DMS79 (cell line): ENCODE measurements around the gene ASB13.

Experiments used
- DNase-seq: peaks from one replicate; lab custom pipeline; 2025; lab: John Stamatoyannopoulos, UW

ASB13 gene

DNA sequence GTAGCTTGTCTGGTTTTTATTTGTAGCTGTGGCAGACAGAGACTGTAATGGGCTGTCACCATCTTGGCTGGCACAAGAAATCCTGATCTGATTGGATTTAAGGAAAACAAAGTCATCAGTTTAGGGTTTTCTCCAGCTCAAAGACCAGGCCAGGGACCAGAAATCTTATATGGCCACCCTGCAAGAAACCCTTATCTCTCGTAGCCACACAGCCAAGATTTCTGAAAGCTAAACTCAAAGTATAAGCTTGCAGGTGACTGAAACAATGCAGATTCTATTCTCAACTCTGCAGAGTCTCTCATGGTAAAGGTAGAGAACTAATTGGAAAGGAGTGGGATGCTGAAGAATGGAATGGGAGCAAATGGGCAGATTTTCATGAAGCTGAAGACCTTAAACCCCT, 3.2 kb upstream of the ASB13 start:
- no peak for DNase-seq

DNA sequence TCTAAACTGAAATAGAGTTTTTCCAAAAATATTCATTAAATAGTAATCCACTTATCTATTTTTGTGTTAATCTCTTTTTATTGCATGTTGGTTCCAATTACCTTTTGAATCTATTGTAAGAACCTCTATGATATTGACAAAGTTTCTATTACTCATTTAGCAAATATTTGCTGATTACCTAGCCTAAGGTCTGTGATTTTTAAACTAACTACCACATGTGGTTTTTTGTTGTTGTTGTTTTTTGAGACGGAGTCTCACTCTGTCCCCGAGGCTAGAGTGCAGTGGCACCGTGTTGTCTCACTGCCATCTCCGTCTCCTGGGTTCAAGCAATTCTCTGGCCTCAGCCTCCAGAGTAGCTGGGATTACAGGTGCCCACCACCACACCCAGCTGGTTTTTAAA, 2.0 kb upstream of the ASB13 start:
- DNase-seq = no peak

DNA sequence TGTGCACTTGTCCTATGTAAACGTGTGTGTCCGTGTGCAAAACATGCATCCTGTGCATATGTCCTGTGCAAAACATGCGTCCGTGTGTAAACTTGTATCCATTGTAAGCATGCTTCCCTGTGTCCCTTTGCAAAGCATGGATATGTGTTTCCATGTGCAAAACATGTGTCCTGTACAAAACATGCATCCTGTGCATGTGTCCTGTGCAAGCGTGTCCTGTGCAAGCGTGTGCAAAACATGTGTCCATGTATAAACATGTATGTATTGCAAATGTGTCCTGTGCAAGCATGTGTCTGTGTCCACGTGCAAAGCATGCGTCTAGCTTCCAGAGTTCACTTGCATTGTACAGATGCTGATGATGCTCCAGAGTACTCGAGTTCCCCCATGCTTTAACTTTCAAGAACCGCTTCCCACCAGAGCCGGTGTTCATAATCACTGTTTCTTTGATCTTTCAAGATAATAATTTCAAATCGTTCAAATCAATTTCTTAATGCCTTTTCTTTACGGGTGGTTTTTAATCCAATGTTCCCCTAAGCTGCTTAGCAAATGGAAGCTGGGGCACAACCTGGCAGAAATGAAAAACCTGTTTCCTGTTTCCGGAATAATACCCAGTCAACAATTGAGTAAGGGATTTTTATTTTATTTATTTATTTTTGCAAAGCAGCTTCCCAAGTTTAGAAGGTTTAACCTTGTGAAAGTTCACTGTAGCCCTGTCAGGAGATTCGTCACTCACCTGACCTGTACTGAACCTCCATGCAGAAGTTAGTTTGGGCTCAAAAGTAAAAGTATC, 641 bp upstream of the ASB13 start:
- DNase-seq = no peak

DNA sequence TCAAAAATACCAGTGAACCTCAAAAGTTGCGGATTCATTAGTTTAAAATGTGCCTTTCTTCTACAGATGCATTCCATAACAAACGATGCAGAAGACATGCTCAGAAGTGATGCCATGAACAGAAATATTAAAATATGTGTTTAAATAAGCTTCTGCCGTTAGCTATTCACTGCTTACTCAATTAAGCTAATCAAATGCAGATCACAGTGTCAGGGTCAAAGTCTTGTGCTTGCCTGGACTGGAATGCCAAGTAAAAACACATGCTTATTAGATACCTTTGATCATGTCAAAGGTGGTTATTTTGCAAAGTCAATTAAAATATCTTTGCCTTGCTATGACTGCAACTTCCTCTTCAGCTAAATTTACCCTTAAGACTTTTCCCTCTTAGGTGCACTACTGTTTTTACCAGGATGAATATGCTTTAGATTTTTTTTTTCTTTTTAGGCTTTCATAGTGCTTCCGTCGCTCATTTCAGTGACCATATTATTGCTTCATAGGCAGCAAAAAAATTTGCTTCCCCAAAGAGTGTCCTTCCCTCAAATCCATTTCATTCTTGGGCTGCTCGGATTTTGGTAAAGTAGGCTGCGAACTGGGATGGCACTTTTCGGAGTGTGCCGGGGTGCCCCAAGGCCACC, 905 bp downstream of the ASB13 start:
- no peak for DNase-seq

DNA sequence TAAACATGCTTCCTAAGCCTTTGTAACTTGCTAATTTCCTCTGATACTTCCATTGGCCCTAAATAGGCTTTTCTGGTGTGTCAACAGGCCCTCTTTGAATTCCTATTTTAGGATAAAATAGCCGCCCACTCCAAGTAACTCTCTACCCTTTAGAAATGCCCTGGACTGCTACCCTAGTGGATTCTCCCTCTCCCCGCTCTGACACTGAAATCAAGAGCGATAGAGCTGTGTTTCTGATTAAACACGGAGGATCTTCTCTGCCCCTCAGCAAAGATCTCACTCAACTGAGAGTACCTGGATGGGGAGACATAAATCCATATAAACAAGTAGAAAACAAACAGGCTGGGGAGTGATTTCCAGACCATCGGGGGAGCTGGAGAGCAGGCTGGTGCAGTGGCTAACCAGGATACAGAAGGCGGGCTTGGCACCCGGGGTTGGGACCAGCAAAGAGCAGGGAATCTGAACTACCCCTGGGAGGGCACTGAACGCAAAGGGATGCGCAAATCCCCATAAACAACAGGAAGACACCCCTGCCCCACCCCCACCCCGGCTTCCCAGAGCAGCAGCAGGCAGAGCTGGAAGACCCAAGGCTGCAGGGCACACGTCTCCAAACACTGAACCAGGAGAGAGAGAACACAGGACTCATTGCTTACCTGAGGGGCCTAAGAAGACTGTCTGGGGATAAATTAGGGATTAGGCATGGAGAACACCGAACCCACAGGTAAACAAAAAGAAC, 2.5 kb downstream of the ASB13 start:
- DNase-seq = no peak

DNA sequence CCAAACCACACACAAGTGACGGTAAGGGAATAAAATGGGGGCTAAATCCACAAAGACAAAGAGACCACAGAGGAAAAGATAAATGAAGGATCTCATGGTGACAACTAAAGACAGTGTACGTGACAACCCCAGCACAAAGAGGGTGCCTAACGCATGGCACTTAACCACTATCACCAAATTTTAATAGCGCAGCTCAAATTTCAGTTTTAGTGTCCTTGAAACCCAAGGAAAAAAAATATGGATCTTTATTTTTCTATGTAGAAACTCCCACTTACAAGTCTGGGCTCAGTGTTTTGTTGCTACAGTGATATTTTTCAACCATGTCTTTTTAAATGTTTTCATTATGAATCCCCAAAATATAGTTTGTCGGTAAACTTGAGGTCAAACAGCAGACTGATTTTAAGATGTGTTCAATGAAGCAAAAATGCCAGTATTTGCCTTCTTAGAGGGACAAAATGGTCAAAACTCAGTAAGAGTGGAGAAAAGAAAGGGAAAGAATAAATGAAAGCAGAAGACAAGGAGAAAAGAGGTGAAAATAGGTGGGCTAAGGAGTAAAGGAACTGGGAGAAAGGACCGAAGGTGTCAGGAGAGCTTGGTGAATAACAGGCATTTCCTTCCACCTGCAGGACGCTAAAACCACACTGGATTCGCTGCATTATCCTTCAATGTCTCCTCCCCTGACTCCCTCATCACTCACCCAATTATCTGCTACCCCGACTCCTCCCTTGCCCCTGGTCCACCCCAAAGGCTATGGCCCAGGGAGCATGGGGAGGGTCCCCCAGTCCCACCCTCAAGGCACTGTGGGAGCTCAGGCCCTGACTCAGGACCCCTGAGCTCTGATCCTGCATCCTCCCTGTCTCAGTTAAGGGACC, 3.5 kb downstream of the ASB13 start:
- DNase-seq = no peak

DNA sequence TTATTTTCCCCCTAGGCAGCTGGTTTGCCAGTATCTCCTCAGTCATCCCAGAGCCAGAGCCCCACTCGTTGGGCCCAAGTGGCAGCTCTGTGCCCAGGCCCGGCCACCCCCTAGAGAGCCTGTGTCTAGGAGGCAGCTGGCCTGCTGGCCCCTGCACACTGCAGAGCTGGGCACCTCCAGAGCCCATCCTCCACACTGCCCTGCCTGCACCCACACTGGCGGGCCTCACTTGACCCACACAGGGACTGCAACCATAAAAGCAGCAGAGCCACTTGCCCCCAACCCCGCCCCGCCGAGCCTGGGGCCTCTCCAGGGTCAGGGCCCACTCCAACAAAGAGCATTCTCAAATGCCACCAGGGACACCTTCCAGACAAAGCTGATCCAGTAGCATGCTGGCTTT, 5.4 kb downstream of the ASB13 start:
- no peak for DNase-seq

DNA sequence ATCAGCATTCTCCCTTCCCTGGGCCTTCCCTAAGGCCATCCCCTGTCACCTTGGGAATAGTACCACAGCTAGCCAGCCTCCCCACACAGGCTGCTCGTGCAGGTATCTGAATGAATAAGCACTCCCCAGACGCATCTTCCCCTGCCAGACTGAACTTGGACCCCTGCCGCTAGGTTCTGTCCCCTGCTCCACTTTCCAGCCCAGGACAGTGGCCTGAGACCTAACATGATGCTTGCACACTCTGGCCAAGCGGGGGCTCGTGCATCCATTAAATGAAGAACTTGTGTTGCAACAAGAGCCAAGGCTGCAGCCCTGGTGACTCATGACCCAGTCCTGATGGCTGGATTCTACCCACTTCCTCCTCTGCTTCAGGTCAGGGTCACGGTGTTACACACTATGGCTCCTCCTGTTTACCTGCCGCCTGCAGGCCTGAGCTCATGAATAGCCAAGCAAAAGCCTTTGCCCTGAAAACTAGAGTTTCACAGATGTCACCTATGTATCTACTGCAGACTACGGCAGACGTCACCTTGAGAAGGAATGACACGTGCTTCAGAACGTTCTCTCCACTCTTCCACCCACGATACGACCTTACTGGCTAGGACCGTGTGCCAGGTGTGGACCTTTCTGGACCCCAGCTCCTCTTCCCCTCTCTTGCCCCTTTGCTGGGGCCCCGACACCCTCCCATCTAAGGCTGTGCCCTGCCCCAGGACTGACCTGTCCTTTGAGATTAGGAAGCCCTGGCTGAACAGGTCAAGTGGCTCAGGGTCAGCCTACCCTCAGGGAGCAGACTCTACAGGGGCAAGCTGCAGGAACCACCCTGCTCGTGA, 6.5 kb downstream of the ASB13 start:
- no peak for DNase-seq

DNA sequence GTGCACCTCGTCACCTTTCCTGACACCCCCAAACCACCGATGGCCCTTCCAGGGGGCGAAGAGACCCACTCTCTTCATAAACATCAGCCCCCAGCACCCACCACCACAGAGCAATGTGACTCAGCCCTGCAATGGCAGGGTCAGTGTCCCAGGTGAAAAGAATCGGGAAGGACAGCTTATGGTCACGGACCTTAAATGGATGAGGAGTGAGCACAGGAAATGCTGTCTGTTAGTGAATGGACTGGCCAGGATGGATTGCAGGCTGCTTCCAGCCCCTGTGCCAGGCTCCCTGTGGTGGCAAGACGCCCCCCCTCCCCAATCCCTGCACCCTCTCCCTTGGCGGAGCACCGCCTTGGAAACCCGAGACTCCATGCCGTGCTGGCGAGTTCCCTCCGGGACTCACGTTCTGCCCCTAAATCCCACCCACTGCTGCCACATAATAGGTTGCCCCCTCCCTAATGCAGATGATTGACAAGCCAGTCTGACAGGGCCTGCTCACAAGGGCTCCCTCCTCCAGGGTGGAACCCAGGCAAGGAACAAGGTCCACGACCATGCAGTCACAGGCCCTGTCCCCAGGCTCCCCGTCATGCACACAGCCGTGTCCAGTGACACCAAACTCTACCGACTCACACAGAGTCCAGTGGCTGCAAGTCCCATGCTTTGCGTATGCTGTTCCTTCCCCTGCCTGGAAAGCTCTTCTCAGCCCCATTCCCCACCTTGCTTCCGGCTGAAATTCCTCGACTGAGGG, 7.3 kb downstream of the ASB13 start:
- DNase-seq = no peak

DNA sequence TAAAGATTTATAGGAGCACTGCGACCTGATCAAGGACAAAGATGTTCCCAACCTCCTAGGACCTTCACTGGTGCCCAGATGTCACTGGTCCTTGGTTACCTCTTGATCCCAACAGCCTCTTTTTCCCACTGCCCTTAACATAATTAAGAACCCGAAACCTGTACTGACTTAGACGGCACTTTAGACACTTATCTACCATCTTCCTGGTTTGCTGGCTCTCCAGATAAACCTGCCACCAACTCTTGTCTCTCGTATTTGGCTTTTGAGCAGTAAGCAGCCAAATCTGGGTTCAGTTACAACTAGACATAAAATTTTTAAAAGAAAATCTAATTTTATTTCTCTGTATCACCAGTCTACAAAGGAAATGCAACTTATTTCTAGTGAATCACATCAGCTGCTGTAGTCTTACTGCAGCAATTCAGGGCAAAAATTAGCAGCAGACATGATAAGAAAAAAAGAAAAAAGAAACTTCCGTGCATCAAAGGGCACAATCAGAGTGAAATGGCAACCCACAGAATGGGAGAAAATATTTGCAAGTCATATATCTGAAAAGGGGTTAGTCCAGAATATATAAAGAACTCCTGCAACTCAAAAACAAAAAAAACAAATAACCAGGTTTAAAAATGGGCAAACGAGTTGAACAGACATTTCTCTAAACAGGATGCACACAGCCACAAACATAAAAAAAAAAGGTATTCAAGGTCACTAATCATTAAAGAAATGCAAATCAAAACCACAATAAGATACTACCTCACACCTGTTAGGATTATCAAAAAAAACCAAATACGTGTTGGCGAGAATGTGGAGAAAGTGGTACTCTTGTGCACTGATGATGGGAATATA, 9.4 kb downstream of the ASB13 start:
- DNase-seq = no peak

DNA sequence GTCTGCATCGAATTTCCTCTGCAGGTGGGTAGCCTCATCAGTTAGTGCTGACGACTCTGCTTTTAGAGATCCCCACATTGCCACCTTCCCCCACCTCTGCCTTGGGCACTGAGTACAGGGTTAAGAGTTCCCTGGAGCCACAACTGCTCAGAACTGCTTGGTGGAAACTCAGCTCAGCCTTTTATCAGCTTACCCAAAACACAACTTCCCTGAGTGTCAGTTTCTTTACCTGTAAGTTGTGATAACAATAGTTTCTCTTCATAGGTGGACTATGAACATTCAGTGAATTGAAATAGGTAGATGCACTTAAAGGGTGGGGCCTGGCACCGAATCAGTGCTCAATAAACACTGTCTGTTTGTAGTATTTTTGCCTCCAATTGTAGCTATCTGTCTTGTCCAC, 11.3 kb downstream of the ASB13 start:
- no peak for DNase-seq

DNA sequence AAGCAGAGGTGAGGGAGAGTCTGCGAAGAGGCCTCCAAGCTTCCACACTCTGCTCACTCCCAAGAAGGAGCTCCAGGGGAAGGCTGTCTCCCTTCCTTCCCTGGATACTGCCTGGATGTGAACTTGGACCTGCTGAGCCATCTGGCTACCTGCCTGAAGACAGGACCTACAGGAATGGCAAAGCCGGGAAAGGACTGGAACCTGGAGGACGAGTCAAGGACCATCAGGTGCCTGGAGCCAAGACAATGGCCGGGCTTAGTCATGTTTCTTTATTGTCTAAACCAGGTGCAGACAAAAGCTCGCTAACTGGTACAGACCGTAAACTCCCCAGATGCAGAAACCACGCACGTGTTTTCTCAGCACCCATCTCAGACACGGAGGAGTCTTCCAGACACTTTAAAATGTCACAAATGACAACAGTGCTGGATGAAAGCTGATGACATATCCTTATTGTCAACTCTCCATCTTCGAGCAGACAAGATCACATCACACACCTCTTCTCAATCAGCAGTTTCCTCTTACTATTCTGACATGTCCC, 12.1 kb downstream of the ASB13 start:
- no peak for DNase-seq

DNA sequence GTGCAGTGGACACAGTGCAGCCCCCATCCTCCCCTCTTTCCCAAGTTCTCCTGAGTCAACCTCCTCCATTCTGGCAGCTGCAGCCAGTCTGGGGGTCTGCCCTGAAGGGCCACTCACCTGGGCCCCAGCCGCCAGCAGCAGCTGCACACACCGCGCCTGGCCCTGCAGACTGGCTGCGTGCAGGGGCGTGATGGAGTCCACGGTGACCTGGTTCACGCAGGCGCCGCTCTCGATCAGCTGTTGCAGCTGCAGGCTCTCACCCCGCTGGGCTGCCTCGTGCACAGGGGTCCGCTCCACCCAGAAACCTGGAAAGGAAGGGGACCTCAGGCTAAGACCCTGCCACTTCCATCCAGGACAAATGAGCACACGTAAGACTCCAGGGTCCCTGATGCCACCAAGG, 13.6 kb downstream of the ASB13 start:
- DNase-seq = no peak

DNA sequence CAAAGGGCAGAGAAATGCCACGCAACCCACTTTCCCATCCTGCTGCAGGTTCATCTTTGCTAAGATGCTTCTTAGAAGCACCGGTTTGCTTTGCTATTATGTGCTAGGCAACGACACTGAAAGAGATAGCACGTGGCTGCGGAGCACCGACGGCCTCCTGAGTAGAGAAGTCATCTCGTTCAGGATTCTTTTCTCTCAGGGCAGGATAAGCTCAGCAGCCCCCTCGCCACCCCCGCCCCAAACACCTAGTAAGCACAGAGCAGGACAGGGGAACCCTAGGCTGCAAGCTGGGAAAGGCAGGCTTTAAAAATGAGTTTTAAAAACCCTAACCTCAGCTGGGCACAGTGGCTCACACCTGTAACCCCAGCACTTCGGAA, 15.0 kb downstream of the ASB13 start:
- DNase-seq = no peak

DNA sequence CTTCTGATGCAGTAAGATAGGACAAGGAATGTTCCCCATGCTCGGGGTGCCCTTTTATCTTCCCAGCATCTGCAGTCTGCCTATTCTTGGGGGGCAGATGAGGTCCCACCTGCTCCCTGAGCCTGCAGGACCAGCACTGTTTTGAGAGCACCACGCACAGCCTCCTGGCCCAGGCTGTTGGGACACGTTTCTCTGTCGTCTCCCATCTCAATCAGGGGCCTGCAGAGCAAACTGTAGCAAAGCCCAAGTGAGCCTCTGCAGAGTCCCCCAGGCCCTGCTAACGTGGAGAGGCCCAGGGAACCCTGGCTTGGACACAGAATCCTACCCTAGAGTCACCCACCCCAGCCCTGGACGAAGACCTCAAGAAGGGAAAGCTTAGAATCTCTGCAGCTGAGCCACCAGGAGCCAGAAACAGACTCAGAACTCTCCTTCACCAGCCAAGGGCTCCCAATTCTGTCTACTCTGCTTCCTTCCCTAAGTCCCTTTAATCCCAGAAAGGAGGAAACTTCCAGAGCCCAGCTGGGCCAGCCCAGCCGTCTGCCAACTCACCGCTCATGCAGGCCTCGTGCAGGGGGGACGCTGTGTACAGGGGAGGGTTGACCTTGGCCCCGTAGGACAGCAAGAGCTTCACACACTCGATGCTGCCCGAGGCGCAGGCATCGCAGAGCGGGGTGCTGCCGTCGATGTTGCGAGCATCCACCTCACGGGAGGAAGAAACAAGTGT, 15.6 kb downstream of the ASB13 start:
- no peak for DNase-seq

DNA sequence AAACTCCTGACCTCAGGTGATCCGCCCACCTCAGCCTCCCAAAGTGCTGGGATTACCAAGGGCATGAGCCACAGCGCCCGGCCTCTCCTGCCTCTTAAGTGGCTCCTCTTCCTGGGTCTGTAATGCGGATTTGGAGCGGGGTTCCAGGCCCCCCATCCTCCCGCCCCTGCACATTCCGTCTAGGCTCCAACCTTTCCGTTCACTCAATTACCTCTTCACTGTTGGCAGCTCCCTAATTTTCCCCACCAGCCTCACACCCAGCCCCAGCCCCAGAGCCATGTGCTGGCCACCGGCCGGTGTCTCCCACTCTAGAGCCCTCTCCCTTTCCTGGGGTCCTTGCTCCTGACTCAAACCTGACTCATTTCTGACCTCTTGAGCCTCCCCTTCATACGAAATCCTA, 16.6 kb downstream of the ASB13 start:
- no peak for DNase-seq

DNA sequence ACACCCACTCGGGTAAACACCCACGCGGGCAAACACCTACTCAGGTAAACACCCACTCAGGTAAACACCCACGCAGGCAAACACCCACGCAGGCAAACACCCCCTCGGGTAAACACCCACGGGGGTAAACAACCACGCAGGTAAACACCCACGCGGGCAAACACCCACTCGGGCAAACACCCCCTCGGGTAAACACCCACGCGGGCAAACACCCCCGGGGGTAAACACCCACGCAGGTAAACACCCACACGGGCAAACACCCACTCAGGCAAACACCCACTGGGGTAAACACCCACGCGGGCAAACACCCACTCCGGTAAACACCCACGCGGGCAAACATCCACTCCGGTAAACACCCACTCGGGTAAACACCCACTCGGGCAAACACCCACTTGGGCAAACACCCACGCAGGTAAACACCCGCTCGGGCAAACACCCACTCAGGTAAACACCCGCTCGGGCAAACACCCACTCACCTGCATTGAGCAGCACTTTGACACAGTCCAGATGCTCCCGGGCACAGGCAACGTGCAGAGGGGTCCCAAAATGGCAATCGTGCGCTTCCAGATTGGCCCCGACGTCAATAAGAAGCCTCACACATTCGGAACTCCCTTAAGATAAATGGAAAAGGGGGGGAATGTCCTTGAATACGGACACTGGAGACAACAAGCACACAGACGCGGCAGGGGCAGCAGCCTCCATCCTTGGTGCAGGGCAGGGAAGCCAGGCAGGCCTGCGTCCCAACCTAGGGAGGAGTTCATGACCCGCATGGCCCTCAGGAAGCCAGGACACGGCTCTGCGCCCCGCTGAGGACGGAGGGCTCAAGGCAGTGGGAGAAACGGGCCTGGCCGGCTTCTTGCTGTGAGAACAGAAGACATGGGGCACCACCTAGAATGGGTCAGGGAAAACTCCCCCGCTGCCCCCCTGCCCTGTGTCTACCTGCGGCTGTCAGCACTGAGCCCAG, 17.6 kb downstream of the ASB13 start:
- no peak for DNase-seq
